Endothelial cell of umbilical vein (primary cell): Measurements from ENCODE around the gene JMJD7. TPM values are rescaled to one million over a fixed set of nuclear protein-coding genes. Genes with fewer than 3 reads are reported as not detected.

Source experiments
- BruUV-seq: library from RNA; stranded (reverse); fragments of 400-500 nt; replicated peaks from 2 replicates; lab custom pipeline; 2021; lab: Mats Ljungman, UMichigan
- CTCF ChIA-PET: fragments of 300-600, 350-600 bp; sonication (Branson Sonifier 250); formaldehyde crosslinking; loops from one replicate; lab custom pipeline; 2021; ENCODE audit warnings: antibody characterized with exemption, inconsistent platforms; lab: Charles Lee
- POLR2A ChIA-PET: fragments of 300-600, 350-600 bp; sonication (Branson Sonifier 250); formaldehyde crosslinking; loops from one replicate; lab custom pipeline; 2021; ENCODE audit warnings: antibody characterized with exemption, inconsistent platforms; lab: Charles Lee
- DNase-seq: peaks from one replicate; pipeline ENCODE4 v3.0.0-alpha.2; 2011; ENCODE audit warnings: low read depth, low spot score
- FAIRE-seq: peaks from 2 replicates; lab custom pipeline; 2011; peaks lifted over from hg19 to GRCh38; lab: Jason Lieb, UNC
- H2AFZ ChIP-seq: 2 replicates; pipeline ENCODE4 v1.6.0; 2012; ENCODE audit warnings: low read depth, low read length, control low read depth, inconsistent platforms
- H3K27ac ChIP-seq: 2 replicates; pipeline ENCODE4 v1.5.1; 2011; ENCODE audit warnings: low read depth, mild to moderate bottlenecking, control low read depth, low read length, moderate library complexity; ENCODE audit not compliant: insufficient read depth
- H3K27me3 ChIP-seq, 2 experiments: 2 replicates each; pipeline versions ENCODE4 v1.6.0 to v1.6.1; 2011; ENCODE audit warnings: low read length in 2 of 2, mixed read lengths in 1 of 2; ENCODE audit not compliant: control insufficient read depth in 2 of 2, insufficient read depth in 2 of 2
- H3K36me3 ChIP-seq, 2 experiments: 2 replicates in 1 of 2; 3 replicates in 1 of 2; pipeline ENCODE4 v1.5.1; 2011; ENCODE audit warnings: low read length in 2 of 2, mild to moderate bottlenecking in 1 of 2, moderate library complexity in 1 of 2; ENCODE audit not compliant: control insufficient read depth in 2 of 2, insufficient read depth in 2 of 2; ENCODE audit errors: extremely low read depth in 1 of 2
- H3K4me1 ChIP-seq: 3 replicates; pipeline ENCODE4 v1.5.1; 2011; ENCODE audit warnings: mild to moderate bottlenecking, low read length; ENCODE audit not compliant: control insufficient read depth, insufficient read depth; ENCODE audit errors: extremely low read depth
- H3K4me2 ChIP-seq: 2 replicates; pipeline ENCODE4 v1.6.1; 2011; ENCODE audit warnings: low read length, control low read depth, mixed read lengths; ENCODE audit not compliant: insufficient read depth
- H3K4me3 ChIP-seq, 3 experiments: fragments of 200-600 bp in 1 of 3; sonication (generic), shearing (Covaris generic) in 1 of 3; replicated peaks in 1 of 3; 2 replicates each; pipeline ENCODE4 v1.5.1; 2011 to 2016; ENCODE audit warnings: control low read depth in 3 of 3, low read length in 3 of 3, mild to moderate bottlenecking in 2 of 3, inconsistent platforms in 1 of 3, low read depth in 1 of 3, moderate library complexity in 1 of 3; ENCODE audit not compliant: insufficient read depth in 1 of 3
- H3K79me2 ChIP-seq: 2 replicates; pipeline ENCODE4 v1.6.0; 2012; ENCODE audit warnings: low read length, inconsistent platforms; ENCODE audit not compliant: control insufficient read depth, insufficient read depth
- H3K9ac ChIP-seq: replicated peaks from 2 replicates; pipeline ENCODE3; 2011; ENCODE audit warnings: low read length, control low read depth; ENCODE audit not compliant: insufficient read depth; ENCODE audit errors: extremely low read depth
- H3K9me1 ChIP-seq: replicated peaks from 3 replicates; pipeline ENCODE4 v1.6.0; 2011; ENCODE audit warnings: mild to moderate bottlenecking, low read length; ENCODE audit not compliant: control insufficient read depth, insufficient read depth; ENCODE audit errors: extremely low read depth
- H3K9me3 ChIP-seq: replicated peaks from 2 replicates; pipeline ENCODE4 v1.5.1; 2012; ENCODE audit warnings: low read length, inconsistent platforms; ENCODE audit not compliant: control insufficient read depth, insufficient read depth
- H4K20me1 ChIP-seq: replicated peaks from 2 replicates; pipeline ENCODE3; 2011; ENCODE audit warnings: mild to moderate bottlenecking, low read length; ENCODE audit not compliant: control insufficient read depth, insufficient read depth; ENCODE audit errors: extremely low read depth
- EZH2 ChIP-seq: IDR thresholded peaks from 2 replicates; pipeline ENCODE4 v1.6.1; 2012; ENCODE audit warnings: borderline replicate concordance, low read depth, mild to moderate bottlenecking, moderate library complexity, low read length, inconsistent platforms; ENCODE audit not compliant: severe bottlenecking
- FOS ChIP-seq: IDR thresholded peaks from 2 replicates; pipeline ENCODE4 v1.6.1; 2011; ENCODE audit warnings: mild to moderate bottlenecking, low read length, moderate library complexity, borderline replicate concordance; ENCODE audit not compliant: insufficient read depth
- GATA2 ChIP-seq: IDR thresholded peaks from 2 replicates; pipeline ENCODE4 v1.7.0; 2011; ENCODE audit warnings: low read depth, mild to moderate bottlenecking, moderate library complexity, mixed read lengths, low read length; ENCODE audit not compliant: insufficient read length, insufficient read depth
- JUN ChIP-seq: IDR thresholded peaks from 2 replicates; pipeline ENCODE4 v1.6.1; 2011; ENCODE audit warnings: borderline replicate concordance, low read depth; ENCODE audit not compliant: insufficient read length, insufficient read depth
- MYC ChIP-seq: IDR thresholded peaks from one replicate; pipeline ENCODE4 v1.6.1; 2011; ENCODE audit warnings: mild to moderate bottlenecking, low read depth, low read length
- POLR2A ChIP-seq: IDR thresholded peaks from 2 replicates; pipeline ENCODE4 v1.6.1; 2012; ENCODE audit warnings: low read depth, mild to moderate bottlenecking, control low read depth, low read length
- POLR2AphosphoS5 ChIP-seq: IDR thresholded peaks from 2 replicates; pipeline ENCODE4 v1.6.1; 2012; ENCODE audit warnings: low read depth, mild to moderate bottlenecking, control low read depth, low read length, moderate library complexity; ENCODE audit not compliant: insufficient read depth
- dilution Hi-C: fragments of 300-500 bp; cut with MboI; formaldehyde crosslinking; loops from one replicate; pipeline ENCODE4 v1.15.0; 2019; ENCODE audit warnings: low sequenced_read_pairs; ENCODE audit not compliant: extremely low pct_ligation_motif_present
- intact Hi-C: fragments of 100-400 bp; cut with micrococcal nuclease; formaldehyde crosslinking; loops from one replicate; pipeline ENCODE4 v1.10.0; 2022
- polyA plus RNA-seq, 4 experiments: library from polyadenylated mRNA; depleted of rRNA in 3 of 4; stranded (reverse) in 3 of 4; unstranded in 1 of 4; fragments of >200 nt; gene quantifications; 2 replicates each; pipeline versions ENCODE4 v1.2.1 to v1.2.3, GENCODE V29; 2011 to 2012; ENCODE audit warnings: missing spikeins in 1 of 4
- total RNA-seq: library from RNA; stranded (reverse); gene quantifications from 2 replicates; pipeline ENCODE4 v1.2.3, GENCODE V29; 2021
- TF ChIP-seq, protein P1 (sequence below): IDR thresholded peaks from 2 replicates; pipeline ENCODE4 v1.6.1; 2011; ENCODE audit not compliant: insufficient read depth, insufficient read length
- TF ChIP-seq, protein P2 (sequence below), 2 donors: IDR thresholded peaks; 1 replicate in 1 of 2; 2 replicates in 1 of 2; pipeline ENCODE4 v1.5.1; 2011; ENCODE audit warnings: low read length in 2 of 2, mild to moderate bottlenecking in 2 of 2, moderate library complexity in 2 of 2, control low read depth in 1 of 2, inconsistent platforms in 1 of 2, low read depth in 1 of 2; ENCODE audit not compliant: insufficient read depth in 1 of 2; ENCODE audit errors: extremely low read depth in 1 of 2

Gene JMJD7
- total and polyA plus RNA-seq, 2 donors (not counting 3 experiments of a cell fraction or from before 2014, with no cell fraction given): 7.3 to 11.4 TPM

DNA sequence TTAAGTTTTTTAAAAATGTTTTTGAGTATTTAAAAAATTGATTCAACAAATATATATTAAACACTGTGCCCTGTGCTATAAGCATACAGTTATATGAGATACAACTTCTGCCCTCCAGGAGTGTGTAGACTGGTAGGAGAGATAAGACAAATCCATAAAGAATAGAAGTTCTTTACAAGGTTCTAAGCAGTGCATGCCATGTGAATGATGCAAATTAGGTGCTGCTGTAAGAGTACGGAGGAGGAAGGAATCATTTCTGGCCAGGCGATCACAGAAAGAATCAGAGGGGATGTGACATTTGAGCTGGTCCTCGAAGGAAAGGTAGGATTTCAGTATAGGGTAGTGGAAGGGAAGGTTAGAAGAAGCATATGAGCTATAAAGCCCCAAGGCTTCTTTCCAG, 39.6 kb upstream of the JMJD7 start:
- FAIRE-seq (no peak), DNase-seq (no peak)
- H4K20me1 ChIP-seq: no peaks in the 10 kb centered on the region
- TF ChIP-seq POLR2A (no peak), JUN (no peak), POLR2AphosphoS5 (no peak), EZH2 (no peak), GATA2 (no peak), MYC (no peak), FOS (no peak)
- TF ChIP-seq, protein P1, sequence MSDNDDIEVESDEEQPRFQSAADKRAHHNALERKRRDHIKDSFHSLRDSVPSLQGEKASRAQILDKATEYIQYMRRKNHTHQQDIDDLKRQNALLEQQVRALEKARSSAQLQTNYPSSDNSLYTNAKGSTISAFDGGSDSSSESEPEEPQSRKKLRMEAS: no peak
- TF ChIP-seq, protein P2, sequence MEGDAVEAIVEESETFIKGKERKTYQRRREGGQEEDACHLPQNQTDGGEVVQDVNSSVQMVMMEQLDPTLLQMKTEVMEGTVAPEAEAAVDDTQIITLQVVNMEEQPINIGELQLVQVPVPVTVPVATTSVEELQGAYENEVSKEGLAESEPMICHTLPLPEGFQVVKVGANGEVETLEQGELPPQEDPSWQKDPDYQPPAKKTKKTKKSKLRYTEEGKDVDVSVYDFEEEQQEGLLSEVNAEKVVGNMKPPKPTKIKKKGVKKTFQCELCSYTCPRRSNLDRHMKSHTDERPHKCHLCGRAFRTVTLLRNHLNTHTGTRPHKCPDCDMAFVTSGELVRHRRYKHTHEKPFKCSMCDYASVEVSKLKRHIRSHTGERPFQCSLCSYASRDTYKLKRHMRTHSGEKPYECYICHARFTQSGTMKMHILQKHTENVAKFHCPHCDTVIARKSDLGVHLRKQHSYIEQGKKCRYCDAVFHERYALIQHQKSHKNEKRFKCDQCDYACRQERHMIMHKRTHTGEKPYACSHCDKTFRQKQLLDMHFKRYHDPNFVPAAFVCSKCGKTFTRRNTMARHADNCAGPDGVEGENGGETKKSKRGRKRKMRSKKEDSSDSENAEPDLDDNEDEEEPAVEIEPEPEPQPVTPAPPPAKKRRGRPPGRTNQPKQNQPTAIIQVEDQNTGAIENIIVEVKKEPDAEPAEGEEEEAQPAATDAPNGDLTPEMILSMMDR (IDR thresholded peaks at IDR 0.05; ENCODE audit: extremely low read depth in 1 of 2, insufficient read depth in 1 of 2, low read depth in 1 of 2, low read length in 2 of 2): no peak
- H3K4me3 ChIP-seq: no peak overlapping the region
- peaks cover 72% of the 10 kb centered on the region for H3K79me2 ChIP-seq
- no TSS peak for BruUV-seq
- no peaks in the 10 kb centered on the region for H3K36me3 ChIP-seq
- no peak overlapping the region for H3K27ac ChIP-seq
- H3K9me3 ChIP-seq: no peaks in the 10 kb centered on the region
- no peak overlapping the region for H3K4me2 ChIP-seq
- H3K9ac ChIP-seq: no peak overlapping the region
- POLR2A ChIA-PET: no interaction called here
- H2AFZ ChIP-seq: no peak overlapping the region
- dilution Hi-C loops (no loop called here), intact Hi-C loops (no loop called here)
- no peaks in the 10 kb centered on the region for H3K9me1 ChIP-seq
- peaks cover 44% of the 10 kb centered on the region for H3K4me1 ChIP-seq
- H3K27me3 ChIP-seq: no peaks in the 10 kb centered on the region
- CTCF ChIA-PET: interaction anchor here (1.2 to 10.8 kb wide), 5 partner anchors 9 to 185 kb away, joined by 3 to 219 read pairs (median 5); partner anchors contain the start of gene MAPKBP1
